Esophagus muscularis mucosa (tissue), 4 donors: Measurements from ENCODE around the gene SLC51B. TPM values are rescaled to one million over a fixed set of nuclear protein-coding genes. Genes with fewer than 3 reads are reported as not detected.
"Not testable (repeated sequence)": the region's sequence is repeated elsewhere in the genome, so short reads cannot be mapped to it uniquely, and the experiment has no call there.

ENCODE experiments used
- DNase-seq: peaks from one replicate; pipeline ENCODE4 v3.0.0-alpha.2; 2017; ENCODE audit errors: extremely low spot score
- H3K27ac ChIP-seq, 4 donors: fragments of 200-600 bp; sonication (generic); replicated peaks in 1 of 4; 1 replicate in 3 of 4; 2 replicates in 1 of 4; pipeline ENCODE4 v1.5.1; 2016 to 2019; ENCODE audit warnings: mild to moderate bottlenecking in 1 of 4
- H3K27me3 ChIP-seq, 4 donors: fragments of 200-600 bp; sonication (generic); one replicate each; pipeline versions ENCODE4 v1.5.1 to v1.6.0; 2016 to 2019
- H3K36me3 ChIP-seq, 4 donors: fragments of 200-600 bp; sonication (generic); one replicate each; pipeline ENCODE4 v1.5.1; 2016 to 2019
- H3K4me1 ChIP-seq, 4 donors: fragments of 200-600 bp; sonication (generic); one replicate each; pipeline ENCODE4 v1.5.1; 2016 to 2019
- H3K4me3 ChIP-seq, 4 donors: fragments of 200-600 bp; sonication (generic); 1 replicate in 2 of 4; 2 replicates in 2 of 4; pipeline ENCODE4 v1.5.1; 2016 to 2019; ENCODE audit warnings: mild to moderate bottlenecking in 4 of 4, moderate library complexity in 1 of 4
- H3K9me3 ChIP-seq, 4 donors: fragments of 200-600 bp; sonication (generic); 1 replicate in 3 of 4; 2 replicates in 1 of 4; pipeline ENCODE4 v1.5.1; 2016 to 2019
- CTCF ChIP-seq, 3 experiments: fragments of 200-600 bp in 2 of 3; fragments of 450-650 bp in 1 of 3; sonication (generic) in 2 of 3; IDR thresholded peaks; one replicate each; pipeline ENCODE4 v1.5.1; 2017 to 2019; ENCODE audit warnings: antibody characterized with exemption in 3 of 3, mild to moderate bottlenecking in 2 of 3, moderate library complexity in 1 of 3
- EP300 ChIP-seq: sonication (generic); formaldehyde crosslinking; IDR thresholded peaks from one replicate; pipeline ENCODE4 v1.6.1; 2017; ENCODE audit warnings: antibody characterized with exemption
- POLR2A ChIP-seq: fragments of 450-650 bp; IDR thresholded peaks from one replicate; pipeline ENCODE4 v1.6.1; 2017; ENCODE audit warnings: antibody characterized with exemption, moderate library complexity, mild to moderate bottlenecking, low read depth
- POLR2AphosphoS5 ChIP-seq, 2 donors: sonication (generic); formaldehyde crosslinking; IDR thresholded peaks; one replicate each; pipeline ENCODE4 v1.6.1; 2017; ENCODE audit warnings: antibody characterized with exemption in 2 of 2
- WGBS: methylation state at CpG from one replicate; pipeline ENCODE4 v1.1.5; 2018; 5-methylcytosine and 5-hydroxymethylcytosine counted together
- intact Hi-C: fragments of 100-400 bp; cut with DNase I; formaldehyde crosslinking; loops from one replicate; pipeline ENCODE4 v1.15.1; 2023
- total RNA-seq, 4 donors: library from RNA; depleted of rRNA; stranded (reverse); fragments of >200 nt; gene quantifications; one replicate each; pipeline versions ENCODE4 v1.1.0 to v1.2.1, GENCODE V29; 2016

Gene SLC51B
- total RNA-seq, 4 donors from 2014 or later = not detected

GRCh38 chr15:65091946-65092770 lies 47.0 kb downstream of the SLC51B start:
- H3K4me1 ChIP-seq = peaks cover 51 to 100% (median 99%) of the 10 kb centered on the region in 4 donors
- WGBS = 67% methylated on average over 12 of the region's 12 CpGs
- no peaks in the 10 kb centered on the region for H3K27me3 ChIP-seq
- H3K9me3 ChIP-seq = no peaks in the 10 kb centered on the region
- H3K4me3 ChIP-seq = no peak overlapping the region
- TF ChIP-seq POLR2AphosphoS5 (IDR thresholded peaks at IDR 0.05) (no peak), POLR2A (no peak), CTCF (IDR thresholded peaks at IDR 0.05) (no peak), EP300 (no peak)
- peak overlapping the region; percentile 79 to 96 (median 93) for H3K27ac ChIP-seq
- intact Hi-C loops = no loop called here
- H3K36me3 ChIP-seq = peaks cover 0 to 7% (median 2%) of the 10 kb centered on the region in 4 donors
- DNase-seq = no peak

GRCh38 chr15:65092911-65093792 lies 48.0 kb downstream of the SLC51B start:
- TF ChIP-seq POLR2AphosphoS5 (IDR thresholded peaks at IDR 0.05) (no peak), EP300 (no peak), POLR2A (no peak), CTCF (IDR thresholded peaks at IDR 0.05) (no peak)
- Histone ChIP-seq H3K27me3 (no peaks in the 10 kb centered on the region), H3K27ac (peak overlapping the region; percentile 79 to 96 (median 93)), H3K9me3 (no peaks in the 10 kb centered on the region), H3K4me1 (peaks cover 41 to 92% (median 92%) of the 10 kb centered on the region in 4 donors), H3K4me3 (no peak overlapping the region), H3K36me3 (peaks cover 0 to 17% (median 10%) of the 10 kb centered on the region in 4 donors)
- DNase-seq = no peak
- intact Hi-C loops = no loop called here
- WGBS = 82% methylated on average over 16 of the region's 17 CpGs

GRCh38 chr15:65093793-65094170 lies 48.6 kb downstream of the SLC51B start:
- H3K9me3 ChIP-seq, DNase-seq, H3K27me3 ChIP-seq, H3K4me3 ChIP-seq, intact Hi-C loops: not testable (repeated sequence)
- H3K27ac ChIP-seq = peak overlapping the region; percentile 79 to 96 (median 93)
- H3K4me1 ChIP-seq = peaks cover 35 to 86% (median 85%) of the 10 kb centered on the region in 4 donors
- peaks cover 2 to 23% (median 16%) of the 10 kb centered on the region in 4 donors for H3K36me3 ChIP-seq
- 99% methylated on average over 13 of the region's 13 CpGs for WGBS

- TF ChIP-seq POLR2AphosphoS5 (IDR thresholded peaks at IDR 0.05) (peak; percentile 76 to 84), CTCF (IDR thresholded peaks at IDR 0.05) (no peak)
- peak overlapping the region; percentile 79 to 96 (median 93) for H3K27ac ChIP-seq
- H3K4me1 ChIP-seq = peaks cover 28 to 80% (median 79%) of the 10 kb centered on the region in 4 donors
- no peaks in the 10 kb centered on the region for H3K9me3 ChIP-seq
- no peak overlapping the region for H3K4me3 ChIP-seq
- H3K36me3 ChIP-seq = peaks cover 8 to 30% (median 22%) of the 10 kb centered on the region in 4 donors
- no peak for DNase-seq
- intact Hi-C loops = no loop called here
- H3K27me3 ChIP-seq = no peaks in the 10 kb centered on the region
- WGBS = 96% methylated on average over 5 of the region's 14 CpGs
These were observed 49.3 kb downstream of the SLC51B start for GRCh38 chr15:65094294-65094995.
